ENCODE results near the gene MFNG. TPM values are rescaled to one million over a fixed set of nuclear protein-coding genes. Genes with fewer than 3 reads are reported as not detected.

MFNG gene
- total RNA-seq, 1 donor from 2014 or later = 5.3 TPM

DNA sequence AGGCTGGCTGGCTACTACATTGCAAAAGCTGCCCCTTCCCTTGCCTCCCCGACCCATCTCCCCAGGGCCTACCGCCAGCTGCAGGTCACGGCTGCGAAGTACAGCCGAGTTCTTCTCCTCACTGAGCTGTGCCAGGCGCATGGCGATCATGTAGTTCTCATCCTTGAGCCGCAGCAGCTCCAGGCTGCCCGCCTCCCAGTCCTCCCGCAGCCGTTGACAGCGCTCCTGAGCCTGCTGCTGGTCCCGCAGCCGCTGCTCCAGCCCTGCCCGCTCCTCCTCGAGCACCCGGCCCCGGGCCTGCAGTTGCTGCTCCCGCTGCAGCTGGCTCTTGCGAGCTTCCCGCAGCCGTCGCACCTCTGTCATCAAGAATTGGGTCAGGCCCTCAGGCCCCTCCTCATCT, 29.7 kb upstream of the MFNG start:
- DNase-seq (ENCODE audit: low spot score) = no peak
- intact Hi-C loops (cut with DNase I) = no loop called here

DNA sequence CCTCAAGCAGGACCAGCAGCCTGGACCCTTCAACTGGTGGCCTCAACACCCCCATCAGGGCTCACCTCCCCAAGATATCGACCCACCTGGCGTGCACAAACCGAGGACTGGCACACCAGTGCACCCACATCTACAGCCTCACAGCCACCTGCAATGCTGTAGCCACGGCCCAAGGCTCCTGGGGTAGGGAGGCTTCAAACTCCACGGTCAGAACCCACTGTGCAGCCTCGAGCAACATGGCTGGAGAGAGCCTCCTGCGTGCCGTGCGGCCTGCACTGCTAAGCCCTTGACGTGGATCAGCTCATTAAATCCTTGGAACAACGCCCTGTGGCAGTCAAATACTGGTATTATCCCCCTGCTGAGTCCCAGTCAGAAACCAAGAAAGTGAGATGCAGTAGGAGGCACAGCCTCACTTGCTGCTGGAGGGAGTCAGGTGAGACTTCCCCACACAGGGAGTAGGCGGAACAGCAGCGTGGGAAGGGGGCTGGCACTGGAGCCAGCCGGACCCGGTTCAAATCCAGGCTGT, 28.4 kb upstream of the MFNG start:
- no peak for DNase-seq (ENCODE audit: low spot score)

GRCh38 chr22:37511395-37512104, 25.4 kb upstream of the MFNG start:
- DNase-seq (ENCODE audit: low spot score) = no peak
- intact Hi-C loops (cut with DNase I) = no loop called here

More for the DNA sequence above, 28.4 kb upstream of the MFNG start:
- intact Hi-C loops (cut with DNase I) = no loop called here

DNA sequence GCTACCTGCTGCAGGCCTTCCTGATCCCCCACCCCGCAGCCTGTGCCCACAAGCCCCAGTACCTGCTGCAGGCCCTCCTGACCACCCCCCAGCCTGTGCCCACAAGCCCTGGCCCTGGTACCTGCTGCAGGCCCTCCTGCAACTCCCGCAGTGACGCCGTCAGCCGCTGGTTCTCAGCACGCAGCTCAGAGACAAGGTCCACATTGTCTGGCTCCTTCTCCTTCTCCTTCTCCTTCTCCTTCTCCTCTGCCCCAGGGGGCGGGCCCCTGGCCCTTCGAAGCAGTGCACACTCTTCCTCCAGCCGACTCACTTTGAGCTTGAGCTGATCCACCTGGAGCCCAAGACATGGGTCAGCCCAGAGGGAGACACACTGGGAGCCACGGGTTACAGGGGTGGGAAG, 23.9 kb upstream of the MFNG start:
- DNase-seq (ENCODE audit: low spot score) = no peak
- intact Hi-C loops (cut with DNase I) = no loop called here

- no peak for DNase-seq (ENCODE audit: low spot score)
- intact Hi-C loops (cut with DNase I) = no loop called here
Measured at GRCh38 chr22:37509059-37509860, 23.1 kb upstream of the MFNG start.

- no peak for DNase-seq (ENCODE audit: low spot score)
- intact Hi-C loops (cut with DNase I) = no loop called here
Measured at GRCh38 chr22:37508431-37508992, 22.3 kb upstream of the MFNG start.

- no peak for DNase-seq (ENCODE audit: low spot score)
- intact Hi-C loops (cut with DNase I) = no loop called here
Measured at GRCh38 chr22:37507731-37508130, 21.5 kb upstream of the MFNG start.

GRCh38 chr22:37505989-37506388, 19.8 kb upstream of the MFNG start:
- no peak for DNase-seq (ENCODE audit: low spot score)
- intact Hi-C loops (cut with DNase I) = no loop called here

GRCh38 chr22:37505565-37505964, 19.4 kb upstream of the MFNG start:
- DNase-seq (ENCODE audit: low spot score) = no peak
- intact Hi-C loops (cut with DNase I) = no loop called here

DNA sequence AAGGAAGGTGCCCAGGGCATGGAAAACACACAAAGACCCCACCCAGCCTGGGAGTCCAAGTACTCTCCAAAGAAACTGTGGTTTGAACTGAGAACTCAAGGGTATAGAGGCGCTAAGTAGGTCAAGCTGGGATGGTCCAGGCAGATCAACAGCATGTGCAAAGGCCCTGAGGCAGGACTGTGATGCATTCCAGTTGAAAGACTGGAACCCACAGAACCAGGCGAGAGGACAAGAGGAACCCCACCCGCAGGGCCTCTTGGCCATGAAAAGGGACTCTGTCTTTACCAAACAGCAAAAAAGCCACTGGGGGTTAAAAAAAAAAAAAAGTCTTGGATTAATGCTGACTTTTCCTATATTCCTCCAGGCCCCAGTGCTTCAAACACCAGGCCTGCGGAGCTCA, 18.8 kb upstream of the MFNG start:
- DNase-seq (ENCODE audit: low spot score) = no peak
- intact Hi-C loops (cut with DNase I) = no loop called here

DNA sequence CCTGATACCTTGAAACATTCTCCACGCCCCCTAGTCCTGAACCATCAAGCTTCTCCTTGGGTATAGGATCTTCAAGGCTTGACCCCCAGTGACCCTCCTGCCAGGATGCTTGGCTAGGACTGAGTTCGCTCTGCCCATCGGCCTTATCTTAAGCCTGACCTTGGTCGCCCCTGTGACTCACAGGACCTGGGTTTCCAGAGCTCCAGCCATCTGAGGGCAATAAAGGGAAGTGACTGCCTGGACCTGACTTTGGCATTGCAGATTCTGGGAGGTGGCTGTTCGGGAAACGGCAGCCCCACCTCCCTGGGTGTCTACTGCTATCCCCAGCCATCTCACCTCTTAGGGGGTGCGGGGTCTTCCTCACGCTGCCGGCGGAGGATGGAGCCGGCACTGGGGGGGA, 17.7 kb upstream of the MFNG start:
- intact Hi-C loops (cut with DNase I) = no loop called here
- DNase-seq (ENCODE audit: low spot score) = no peak

GRCh38 chr22:37503183-37503683, 17.0 kb upstream of the MFNG start:
- intact Hi-C loops (cut with DNase I) = no loop called here
- no peak for DNase-seq (ENCODE audit: low spot score)

- no peak for DNase-seq (ENCODE audit: low spot score)
- intact Hi-C loops (cut with DNase I) = no loop called here
Measured at GRCh38 chr22:37502342-37503182, 16.4 kb upstream of the MFNG start.

DNA sequence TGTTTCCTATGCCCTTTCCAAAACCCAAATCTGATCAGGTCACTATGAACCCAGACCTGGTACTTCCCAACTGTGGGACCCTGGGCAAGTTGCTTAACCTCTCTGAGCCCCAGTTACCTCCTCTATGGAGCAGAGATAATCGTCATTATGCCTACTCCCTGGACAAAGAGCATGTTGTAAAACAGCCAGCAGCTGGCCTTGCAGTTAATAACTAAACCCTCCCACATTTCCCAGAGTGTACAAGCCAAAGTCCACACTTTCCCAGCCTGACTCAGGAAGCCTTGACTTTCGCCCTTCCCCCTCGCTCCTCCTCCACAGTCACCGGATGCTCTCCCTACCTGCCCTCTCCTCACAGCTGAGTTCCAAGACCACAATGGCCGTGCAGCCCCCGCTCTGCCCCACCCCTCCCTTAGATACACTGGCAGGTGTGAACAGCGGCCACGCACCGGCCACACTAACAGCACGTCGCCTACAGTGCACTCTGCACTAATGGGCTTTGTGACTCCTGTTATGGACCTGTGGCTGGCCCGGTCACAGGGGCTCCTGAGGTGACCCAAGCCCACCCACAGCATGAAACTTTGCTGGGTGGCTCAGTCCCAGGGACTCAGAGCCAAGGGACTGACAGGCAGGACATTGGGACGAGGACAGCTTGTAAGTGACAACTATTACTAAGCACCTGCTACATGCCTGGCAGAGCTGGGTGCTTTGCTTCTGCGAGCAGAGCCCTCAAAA, 15.6 kb upstream of the MFNG start:
- intact Hi-C loops (cut with DNase I) = no loop called here
- DNase-seq (ENCODE audit: low spot score) = no peak

GRCh38 chr22:37500745-37501609, 14.8 kb upstream of the MFNG start:
- intact Hi-C loops (cut with DNase I) = no loop called here

DNA sequence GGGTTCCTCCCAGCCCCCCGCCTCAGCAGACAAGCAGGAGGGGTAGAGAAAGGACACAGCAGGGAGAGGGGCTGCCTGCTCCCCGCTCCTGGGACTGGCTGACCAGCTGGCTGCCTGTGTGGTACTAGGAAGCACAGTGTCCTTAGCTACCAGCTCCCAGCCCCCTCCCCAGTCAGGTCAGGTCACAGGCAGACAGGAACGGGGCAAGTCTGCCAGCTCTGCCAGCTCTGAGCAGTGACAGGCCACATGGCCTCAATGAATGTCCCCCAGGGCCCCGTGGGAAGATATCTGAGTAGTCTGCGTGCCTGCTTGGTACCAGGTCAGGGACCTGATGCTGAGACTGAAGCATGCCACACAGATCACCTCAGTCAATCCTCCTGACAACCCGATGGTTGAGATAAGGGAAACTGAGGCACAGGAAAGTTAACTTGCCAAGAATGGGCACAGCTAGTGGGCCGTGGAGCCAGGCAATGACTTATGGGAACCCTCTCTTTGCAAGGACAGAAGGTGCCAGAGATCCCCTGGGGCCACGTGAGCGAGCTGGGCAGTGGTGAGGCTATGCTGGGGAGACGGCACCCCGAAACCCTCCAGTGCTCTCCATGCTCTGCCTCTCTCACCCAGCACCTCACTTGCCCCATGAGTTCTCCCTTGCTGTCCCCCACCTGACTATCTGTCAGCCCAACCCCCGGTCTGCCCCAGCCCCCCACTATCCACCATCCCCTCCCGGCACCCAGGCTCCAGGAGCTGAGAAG, 13.8 kb upstream of the MFNG start:
- DNase-seq (ENCODE audit: low spot score) = no peak
- intact Hi-C loops (cut with DNase I) = no loop called here

More at GRCh38 chr22:37500745-37501609, 14.8 kb upstream of the MFNG start:
- no peak for DNase-seq (ENCODE audit: low spot score)

- no peak for DNase-seq (ENCODE audit: low spot score)
- intact Hi-C loops (cut with DNase I) = no loop called here
Measured at GRCh38 chr22:37499027-37499707, 13.0 kb upstream of the MFNG start.
